SK-N-SH (cell line): ENCODE measurements around the gene FAM228B. TPM values are rescaled to one million over a fixed set of nuclear protein-coding genes. Genes with fewer than 3 reads are reported as not detected.

ENCODE experiments used
- CTCF ChIA-PET: fragments of 300-600, 350-600 bp; formaldehyde crosslinking; extraction: SDS; loops from one replicate; lab custom pipeline; 2021; lab: Yijun Ruan, JAX
- POLR2A ChIA-PET: fragments of 350-600 bp; sonication (Branson Sonifier 250); formaldehyde crosslinking; extraction: SDS; loops from one replicate; lab custom pipeline; 2020; ENCODE audit warnings: antibody characterized with exemption, inconsistent platforms; lab: Yijun Ruan, JAX
- DNase-seq: peaks from one replicate; pipeline ENCODE4 v3.0.0; 2012
- H2AFZ ChIP-seq: fragments of 200-600 bp; sonication (generic); 2 replicates; pipeline ENCODE4 v1.8.1; 2016; ENCODE audit warnings: antibody characterized with exemption, mild to moderate bottlenecking, low read depth
- H3F3A ChIP-seq: fragments of 200-600 bp; sonication (generic); replicated peaks from 2 replicates; pipeline ENCODE3; 2016; ENCODE audit warnings: antibody characterized with exemption, mild to moderate bottlenecking; ENCODE audit not compliant: insufficient read depth
- H3K27ac ChIP-seq, 2 experiments: fragments of 200-500 bp in 1 of 2; fragments of 200-600 bp in 1 of 2; sonication (Bioruptor generic) in 1 of 2; sonication (generic), shearing (Covaris generic) in 1 of 2; 2 replicates each; pipeline versions ENCODE4 v1.5.1 to v1.6.1; 2014 to 2016; ENCODE audit warnings: low read depth in 2 of 2, inconsistent platforms in 1 of 2, low read length in 1 of 2, mild to moderate bottlenecking in 1 of 2, mixed read lengths in 1 of 2
- H3K27me3 ChIP-seq: fragments of 200-600 bp; sonication (generic), shearing (Covaris generic); 2 replicates; pipeline ENCODE4 v1.6.1; 2016; ENCODE audit warnings: mixed run types; ENCODE audit not compliant: insufficient read depth
- H3K36me3 ChIP-seq, 2 experiments: fragments of 200-500 bp in 1 of 2; fragments of 200-600 bp in 1 of 2; sonication (Bioruptor generic) in 1 of 2; sonication (generic) in 1 of 2; replicated peaks in 1 of 2; 2 replicates each; pipeline versions ENCODE3 to v1.5.1; 2014 to 2016; ENCODE audit warnings: low read length in 1 of 2, mild to moderate bottlenecking in 1 of 2; ENCODE audit not compliant: insufficient read depth in 2 of 2, control insufficient read depth in 1 of 2
- H3K4me1 ChIP-seq, 2 experiments: fragments of 200-500 bp in 1 of 2; fragments of 200-600 bp in 1 of 2; sonication (Bioruptor generic) in 1 of 2; sonication (generic), shearing (Covaris generic) in 1 of 2; 2 replicates each; pipeline versions ENCODE4 v1.5.1 to v1.6.1; 2014 to 2016; ENCODE audit warnings: low read depth in 1 of 2, low read length in 1 of 2, mixed run types in 1 of 2; ENCODE audit not compliant: insufficient read depth in 2 of 2, control insufficient read depth in 1 of 2
- H3K4me2 ChIP-seq: fragments of 200-600 bp; sonication (generic), shearing (Covaris generic); 2 replicates; pipeline ENCODE4 v1.6.1; 2017; ENCODE audit warnings: mixed run types
- H3K4me3 ChIP-seq, 2 experiments: fragments of 200-500 bp in 1 of 2; fragments of 200-600 bp in 1 of 2; sonication (Bioruptor generic) in 1 of 2; sonication (generic), shearing (Covaris generic) in 1 of 2; 2 replicates each; pipeline versions ENCODE4 v1.5.1 to v1.8.1; 2014 to 2016; ENCODE audit warnings: low read depth in 2 of 2, inconsistent platforms in 1 of 2, low read length in 1 of 2, mild to moderate bottlenecking in 1 of 2, mixed read lengths in 1 of 2, moderate library complexity in 1 of 2
- H3K79me2 ChIP-seq: fragments of 200-600 bp; sonication (generic); 2 replicates; pipeline ENCODE4 v1.8.1; 2017; ENCODE audit warnings: mild to moderate bottlenecking; ENCODE audit not compliant: insufficient read depth
- H3K9ac ChIP-seq: fragments of 200-600 bp; sonication (generic); 2 replicates; pipeline ENCODE4 v1.6.1; 2017; ENCODE audit warnings: mixed run types
- H3K9me2 ChIP-seq: fragments of 200-600 bp; sonication (generic); 2 replicates; pipeline ENCODE4 v1.6.1; 2017; ENCODE audit warnings: mixed run types
- H3K9me3 ChIP-seq: fragments of 200-600 bp; sonication (generic); 2 replicates; pipeline ENCODE4 v1.6.1; 2017; ENCODE audit warnings: mixed run types, mild to moderate bottlenecking, moderate library complexity
- H4K20me1 ChIP-seq: fragments of 200-600 bp; sonication (generic); 2 replicates; pipeline ENCODE4 v1.6.1; 2017; ENCODE audit warnings: mild to moderate bottlenecking, mixed run types; ENCODE audit not compliant: insufficient read depth
- EP300 ChIP-seq, 2 experiments: IDR thresholded peaks; 2 replicates each; pipeline versions ENCODE4 v1.4.0 to v1.6.1; 2012; ENCODE audit warnings: borderline replicate concordance in 1 of 2, low read depth in 1 of 2, low read length in 1 of 2
- EZH2phosphoT487 ChIP-seq: fragments of 200-600 bp; sonication (generic); IDR thresholded peaks from 2 replicates; pipeline ENCODE4 v1.6.1; 2017; ENCODE audit warnings: low read depth, mixed run types, mild to moderate bottlenecking, antibody characterized with exemption, moderate library complexity, borderline replicate concordance
- FOSL2 ChIP-seq: IDR thresholded peaks from 2 replicates; pipeline ENCODE4 v1.4.0; 2012; ENCODE audit warnings: low read depth, mild to moderate bottlenecking, moderate library complexity, borderline replicate concordance
- FOXJ3 ChIP-seq: sonication (generic); formaldehyde crosslinking; IDR thresholded peaks from 2 replicates; pipeline ENCODE4 v1.5.1; 2020; ENCODE audit warnings: mild to moderate bottlenecking, missing genetic modification reagents
- GABPA ChIP-seq: IDR thresholded peaks from 2 replicates; pipeline ENCODE4 v1.4.0; 2012; ENCODE audit warnings: low read depth, mild to moderate bottlenecking
- POLR2AphosphoS5 ChIP-seq: IDR thresholded peaks from 2 replicates; pipeline ENCODE4 v1.6.1; 2012; ENCODE audit warnings: low read depth, low read length
- RAD21 ChIP-seq: IDR thresholded peaks from 2 replicates; pipeline ENCODE4 v1.6.1; 2012; ENCODE audit warnings: mild to moderate bottlenecking, low read length
- RCOR1 ChIP-seq: fragments of 150-350 bp; IDR thresholded peaks from 2 replicates; pipeline ENCODE4 v1.6.1; 2017; ENCODE audit warnings: antibody characterized with exemption, low read length
- RFX5 ChIP-seq: IDR thresholded peaks from 2 replicates; pipeline ENCODE4 v1.6.1; 2012; ENCODE audit warnings: mild to moderate bottlenecking, improper control_type of control experiment, low read length
- RXRA ChIP-seq: IDR thresholded peaks from 2 replicates; pipeline ENCODE4 v1.4.0; 2012; ENCODE audit warnings: low read depth, mild to moderate bottlenecking, borderline replicate concordance
- SMC3 ChIP-seq: IDR thresholded peaks from 2 replicates; pipeline ENCODE4 v1.6.1; 2012; ENCODE audit warnings: low read depth, low read length, improper control_type of control experiment
- TCF12 ChIP-seq: IDR thresholded peaks from 2 replicates; pipeline ENCODE4 v1.4.0; 2012
- WGBS: methylation state at CpG from one replicate; pipeline ENCODE4 v1.1.6; 2017; ENCODE audit warnings: low lambda C conversion rate; 5-methylcytosine and 5-hydroxymethylcytosine counted together
- polyA plus RNA-seq, 3 experiments: library from polyadenylated mRNA; depleted of rRNA; stranded (reverse); fragments of >200 nt; gene quantifications; 2 replicates each; pipeline ENCODE4 v1.2.3, GENCODE V29; 2012
- TF ChIP-seq, protein P1 (sequence below): fragments of 200-600 bp; sonication (generic); IDR thresholded peaks from 2 replicates; pipeline ENCODE4 v1.6.1; 2017; ENCODE audit warnings: antibody characterized with exemption, mild to moderate bottlenecking, moderate library complexity
- TF ChIP-seq, protein P2 (sequence below): fragments of 150-350 bp; IDR thresholded peaks from 2 replicates; pipeline ENCODE4 v1.6.1; 2017; ENCODE audit warnings: antibody characterized with exemption, low read length, low read depth, borderline replicate concordance
- TF ChIP-seq, protein P3 (sequence below): IDR thresholded peaks from 2 replicates; pipeline ENCODE4 v1.6.1; 2012; ENCODE audit warnings: mild to moderate bottlenecking, low read depth, low read length, moderate library complexity
- TF ChIP-seq, protein P4 (sequence below): IDR thresholded peaks from 2 replicates; pipeline ENCODE4 v1.4.0; 2012; ENCODE audit warnings: low read depth, borderline replicate concordance
- TF ChIP-seq, protein P5 (sequence below): IDR thresholded peaks from 2 replicates; pipeline ENCODE4 v1.4.0; 2012; ENCODE audit warnings: low read depth

FAM228B gene
- polyA plus RNA-seq, 1 of the 3 experiments (the other 2 are of a cell fraction): 5.3 TPM

DNA sequence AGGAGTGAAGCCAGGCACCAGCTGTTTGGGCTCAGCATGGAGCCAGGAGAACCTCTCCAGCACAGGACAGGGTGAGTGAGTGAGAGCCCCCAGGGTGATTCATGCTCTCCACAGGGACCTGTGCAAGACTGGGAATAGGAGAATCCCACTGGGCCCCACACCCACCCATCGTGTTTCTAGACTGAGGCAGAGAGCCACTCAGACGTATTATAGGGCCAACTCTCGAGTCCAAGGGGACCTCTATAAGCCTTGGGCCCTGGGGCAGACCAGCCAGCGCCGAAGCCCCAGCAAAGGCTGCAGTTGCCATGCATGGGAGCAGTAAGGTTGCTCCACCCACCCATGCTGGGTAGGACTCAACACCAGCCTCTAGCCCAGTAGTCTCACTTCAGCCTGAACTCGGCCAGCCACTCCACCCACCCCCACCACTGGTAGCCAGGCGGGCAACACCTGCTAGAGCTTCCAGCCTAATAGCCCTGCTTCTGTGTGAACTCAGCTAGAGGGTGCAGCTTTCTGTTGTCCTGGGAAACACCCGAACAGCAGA, 19.1 kb upstream of the FAM228B start:
- Histone ChIP-seq H2AFZ (no peak overlapping the region), H3K9me2 (no peaks in the 10 kb centered on the region), H3F3A (peaks cover 1% of the 10 kb centered on the region), H3K36me3 (peaks cover 0 to 3% of the 10 kb centered on the region in 2 experiments), H3K4me2 (no peak overlapping the region), H3K9ac (no peak overlapping the region), H3K4me3 (no peak overlapping the region), H3K79me2 (no peaks in the 10 kb centered on the region), H3K27me3 (no peaks in the 10 kb centered on the region), H3K9me3 (peaks cover 14% of the 10 kb centered on the region; the same call in 1 of the 2 replicates)
- WGBS: 85% methylated on average over 7 of the region's 8 CpGs
- POLR2A ChIA-PET: no interaction called here
- no peak for TF ChIP-seq RXRA
- no peak for TF ChIP-seq FOXJ3 (CRISPR knock-in tag)
- no peak for TF ChIP-seq RFX5
- no peak for TF ChIP-seq SMC3
- TF ChIP-seq, protein P1, sequence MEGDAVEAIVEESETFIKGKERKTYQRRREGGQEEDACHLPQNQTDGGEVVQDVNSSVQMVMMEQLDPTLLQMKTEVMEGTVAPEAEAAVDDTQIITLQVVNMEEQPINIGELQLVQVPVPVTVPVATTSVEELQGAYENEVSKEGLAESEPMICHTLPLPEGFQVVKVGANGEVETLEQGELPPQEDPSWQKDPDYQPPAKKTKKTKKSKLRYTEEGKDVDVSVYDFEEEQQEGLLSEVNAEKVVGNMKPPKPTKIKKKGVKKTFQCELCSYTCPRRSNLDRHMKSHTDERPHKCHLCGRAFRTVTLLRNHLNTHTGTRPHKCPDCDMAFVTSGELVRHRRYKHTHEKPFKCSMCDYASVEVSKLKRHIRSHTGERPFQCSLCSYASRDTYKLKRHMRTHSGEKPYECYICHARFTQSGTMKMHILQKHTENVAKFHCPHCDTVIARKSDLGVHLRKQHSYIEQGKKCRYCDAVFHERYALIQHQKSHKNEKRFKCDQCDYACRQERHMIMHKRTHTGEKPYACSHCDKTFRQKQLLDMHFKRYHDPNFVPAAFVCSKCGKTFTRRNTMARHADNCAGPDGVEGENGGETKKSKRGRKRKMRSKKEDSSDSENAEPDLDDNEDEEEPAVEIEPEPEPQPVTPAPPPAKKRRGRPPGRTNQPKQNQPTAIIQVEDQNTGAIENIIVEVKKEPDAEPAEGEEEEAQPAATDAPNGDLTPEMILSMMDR: no peak
- TF ChIP-seq, protein P2, sequence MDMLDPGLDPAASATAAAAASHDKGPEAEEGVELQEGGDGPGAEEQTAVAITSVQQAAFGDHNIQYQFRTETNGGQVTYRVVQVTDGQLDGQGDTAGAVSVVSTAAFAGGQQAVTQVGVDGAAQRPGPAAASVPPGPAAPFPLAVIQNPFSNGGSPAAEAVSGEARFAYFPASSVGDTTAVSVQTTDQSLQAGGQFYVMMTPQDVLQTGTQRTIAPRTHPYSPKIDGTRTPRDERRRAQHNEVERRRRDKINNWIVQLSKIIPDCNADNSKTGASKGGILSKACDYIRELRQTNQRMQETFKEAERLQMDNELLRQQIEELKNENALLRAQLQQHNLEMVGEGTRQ: no peak
- TF ChIP-seq, protein P3, sequence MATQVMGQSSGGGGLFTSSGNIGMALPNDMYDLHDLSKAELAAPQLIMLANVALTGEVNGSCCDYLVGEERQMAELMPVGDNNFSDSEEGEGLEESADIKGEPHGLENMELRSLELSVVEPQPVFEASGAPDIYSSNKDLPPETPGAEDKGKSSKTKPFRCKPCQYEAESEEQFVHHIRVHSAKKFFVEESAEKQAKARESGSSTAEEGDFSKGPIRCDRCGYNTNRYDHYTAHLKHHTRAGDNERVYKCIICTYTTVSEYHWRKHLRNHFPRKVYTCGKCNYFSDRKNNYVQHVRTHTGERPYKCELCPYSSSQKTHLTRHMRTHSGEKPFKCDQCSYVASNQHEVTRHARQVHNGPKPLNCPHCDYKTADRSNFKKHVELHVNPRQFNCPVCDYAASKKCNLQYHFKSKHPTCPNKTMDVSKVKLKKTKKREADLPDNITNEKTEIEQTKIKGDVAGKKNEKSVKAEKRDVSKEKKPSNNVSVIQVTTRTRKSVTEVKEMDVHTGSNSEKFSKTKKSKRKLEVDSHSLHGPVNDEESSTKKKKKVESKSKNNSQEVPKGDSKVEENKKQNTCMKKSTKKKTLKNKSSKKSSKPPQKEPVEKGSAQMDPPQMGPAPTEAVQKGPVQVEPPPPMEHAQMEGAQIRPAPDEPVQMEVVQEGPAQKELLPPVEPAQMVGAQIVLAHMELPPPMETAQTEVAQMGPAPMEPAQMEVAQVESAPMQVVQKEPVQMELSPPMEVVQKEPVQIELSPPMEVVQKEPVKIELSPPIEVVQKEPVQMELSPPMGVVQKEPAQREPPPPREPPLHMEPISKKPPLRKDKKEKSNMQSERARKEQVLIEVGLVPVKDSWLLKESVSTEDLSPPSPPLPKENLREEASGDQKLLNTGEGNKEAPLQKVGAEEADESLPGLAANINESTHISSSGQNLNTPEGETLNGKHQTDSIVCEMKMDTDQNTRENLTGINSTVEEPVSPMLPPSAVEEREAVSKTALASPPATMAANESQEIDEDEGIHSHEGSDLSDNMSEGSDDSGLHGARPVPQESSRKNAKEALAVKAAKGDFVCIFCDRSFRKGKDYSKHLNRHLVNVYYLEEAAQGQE: no peak
- TF ChIP-seq POLR2AphosphoS5: no peak
- TF ChIP-seq EP300 (IDR thresholded peaks at IDR 0.05; ENCODE audit: borderline replicate concordance in 1 of 2, low read depth in 1 of 2, low read length in 1 of 2): no peak
- TF ChIP-seq, protein P4, sequence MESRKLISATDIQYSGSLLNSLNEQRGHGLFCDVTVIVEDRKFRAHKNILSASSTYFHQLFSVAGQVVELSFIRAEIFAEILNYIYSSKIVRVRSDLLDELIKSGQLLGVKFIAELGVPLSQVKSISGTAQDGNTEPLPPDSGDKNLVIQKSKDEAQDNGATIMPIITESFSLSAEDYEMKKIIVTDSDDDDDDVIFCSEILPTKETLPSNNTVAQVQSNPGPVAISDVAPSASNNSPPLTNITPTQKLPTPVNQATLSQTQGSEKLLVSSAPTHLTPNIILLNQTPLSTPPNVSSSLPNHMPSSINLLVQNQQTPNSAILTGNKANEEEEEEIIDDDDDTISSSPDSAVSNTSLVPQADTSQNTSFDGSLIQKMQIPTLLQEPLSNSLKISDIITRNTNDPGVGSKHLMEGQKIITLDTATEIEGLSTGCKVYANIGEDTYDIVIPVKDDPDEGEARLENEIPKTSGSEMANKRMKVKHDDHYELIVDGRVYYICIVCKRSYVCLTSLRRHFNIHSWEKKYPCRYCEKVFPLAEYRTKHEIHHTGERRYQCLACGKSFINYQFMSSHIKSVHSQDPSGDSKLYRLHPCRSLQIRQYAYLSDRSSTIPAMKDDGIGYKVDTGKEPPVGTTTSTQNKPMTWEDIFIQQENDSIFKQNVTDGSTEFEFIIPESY: no peak
- no peak for TF ChIP-seq EZH2phosphoT487
- TF ChIP-seq, protein P5, sequence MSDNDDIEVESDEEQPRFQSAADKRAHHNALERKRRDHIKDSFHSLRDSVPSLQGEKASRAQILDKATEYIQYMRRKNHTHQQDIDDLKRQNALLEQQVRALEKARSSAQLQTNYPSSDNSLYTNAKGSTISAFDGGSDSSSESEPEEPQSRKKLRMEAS: no peak
- TF ChIP-seq TCF12: no peak
- TF ChIP-seq GABPA: no peak
- no peak for TF ChIP-seq RCOR1
- no peak for TF ChIP-seq FOSL2
- no peak for TF ChIP-seq RAD21
- TF ChIP-seq, all 33 proteins: peak for 0
- H3K27ac ChIP-seq: no peak overlapping the region
- H3K4me1 ChIP-seq: peaks cover 0 to 11% of the 10 kb centered on the region in 2 experiments; a peak in 2 of 4 replicates
- H4K20me1 ChIP-seq: no peaks in the 10 kb centered on the region
- no peak for DNase-seq
- CTCF ChIA-PET: interaction anchor here (0.9 to 5.5 kb wide), 3 partner anchors 14 to 79 kb away, joined by 3 to 38 read pairs (median 3); partner anchors contain the start of gene TP53I3
